Measurements from ENCODE around the gene TGFBR2.

DNA sequence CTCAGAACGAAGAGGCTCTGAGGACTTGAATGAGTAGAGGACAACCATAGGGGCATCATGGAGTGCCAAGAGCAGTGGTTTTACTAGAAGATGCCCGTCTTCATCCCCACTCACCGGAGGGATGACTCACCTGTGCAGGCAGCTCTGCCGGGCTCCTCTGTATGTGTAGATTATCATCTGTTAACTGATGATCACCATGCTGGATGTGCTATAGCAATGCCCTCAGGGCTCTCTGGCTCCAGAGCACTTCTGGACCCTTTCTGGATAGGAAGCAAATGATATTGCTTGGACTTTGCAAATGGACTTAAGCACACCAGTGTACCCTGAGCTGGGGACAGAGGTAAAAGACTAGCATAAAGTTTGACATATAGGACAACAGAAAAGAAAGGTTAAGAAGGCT, 10.2 kb upstream of the TGFBR2 start:
- TF ChIP-seq EZH2 (IDR thresholded peaks at IDR 0.05; ENCODE audit: borderline replicate concordance, control insufficient read depth, low read depth, low read length) (no peak), NBN (IDR thresholded peaks at IDR 0.05) (no peak), POLR2A (IDR thresholded peaks at IDR 0.05; ENCODE audit: low read depth, low read length) (no peak), CHD2 (IDR thresholded peaks at IDR 0.05; ENCODE audit: borderline replicate concordance, low read depth, low read length) (no peak), CEBPB (IDR thresholded peaks at IDR 0.05; ENCODE audit: borderline replicate concordance in 1 of 2, low read depth in 2 of 2, low read length in 2 of 2) (no peak), RFX5 (IDR thresholded peaks at IDR 0.05; ENCODE audit: low read depth, low read length) (no peak)
- TF ChIP-seq, protein P1, sequence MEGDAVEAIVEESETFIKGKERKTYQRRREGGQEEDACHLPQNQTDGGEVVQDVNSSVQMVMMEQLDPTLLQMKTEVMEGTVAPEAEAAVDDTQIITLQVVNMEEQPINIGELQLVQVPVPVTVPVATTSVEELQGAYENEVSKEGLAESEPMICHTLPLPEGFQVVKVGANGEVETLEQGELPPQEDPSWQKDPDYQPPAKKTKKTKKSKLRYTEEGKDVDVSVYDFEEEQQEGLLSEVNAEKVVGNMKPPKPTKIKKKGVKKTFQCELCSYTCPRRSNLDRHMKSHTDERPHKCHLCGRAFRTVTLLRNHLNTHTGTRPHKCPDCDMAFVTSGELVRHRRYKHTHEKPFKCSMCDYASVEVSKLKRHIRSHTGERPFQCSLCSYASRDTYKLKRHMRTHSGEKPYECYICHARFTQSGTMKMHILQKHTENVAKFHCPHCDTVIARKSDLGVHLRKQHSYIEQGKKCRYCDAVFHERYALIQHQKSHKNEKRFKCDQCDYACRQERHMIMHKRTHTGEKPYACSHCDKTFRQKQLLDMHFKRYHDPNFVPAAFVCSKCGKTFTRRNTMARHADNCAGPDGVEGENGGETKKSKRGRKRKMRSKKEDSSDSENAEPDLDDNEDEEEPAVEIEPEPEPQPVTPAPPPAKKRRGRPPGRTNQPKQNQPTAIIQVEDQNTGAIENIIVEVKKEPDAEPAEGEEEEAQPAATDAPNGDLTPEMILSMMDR (IDR thresholded peaks at IDR 0.05 in 2 of 3, conservative IDR thresholded peaks at IDR 0.05 in 1 of 3; ENCODE audit: control insufficient read depth in 2 of 3, extremely low read depth in 1 of 3, insufficient read depth in 1 of 3, low read depth in 3 of 3, low read length in 3 of 3) = no peak
